AG04449 (cell line): ENCODE results near the gene ARHGEF37.

Experiments
- CTCF ChIA-PET: fragments of 350-600 bp; formaldehyde crosslinking; extraction: SDS; loops from one replicate; lab custom pipeline; 2021; ENCODE audit warnings: antibody characterized with exemption; lab: Yijun Ruan, JAX
- POLR2A ChIA-PET: fragments of 400-600, 350-600 bp; formaldehyde crosslinking; extraction: SDS; loops from one replicate; lab custom pipeline; 2020; ENCODE audit warnings: antibody characterized with exemption, inconsistent platforms; lab: Yijun Ruan, JAX
- DNase-seq: peaks from one replicate; pipeline ENCODE4 v3.0.0-alpha.2; 2010; ENCODE audit warnings: low read depth, low spot score
- H3K4me3 ChIP-seq: 2 replicates; pipeline ENCODE4 v1.5.1; 2011; ENCODE audit warnings: low read depth, mild to moderate bottlenecking, control low read depth, low read length
- CTCF ChIP-seq: IDR thresholded peaks from one replicate; pipeline ENCODE4 v1.5.1; 2011; ENCODE audit warnings: mild to moderate bottlenecking, moderate library complexity, low read length, control low read depth, inconsistent platforms; ENCODE audit not compliant: insufficient read depth; ENCODE audit errors: missing control alignments

Gene ARHGEF37

GRCh38 chr5:149605998-149606724 lies 24.9 kb downstream of the ARHGEF37 start:
- ChIA-PET POLR2A (no interaction called here), CTCF (interaction anchor here (1.0 to 4.3 kb wide), 6 partner anchors 8 to 285 kb away, joined by 3 to 44 read pairs (median 4); no protein-coding TSS in a partner anchor)
- no peak for DNase-seq
- no peak overlapping the region for H3K4me3 ChIP-seq
- no peak for TF ChIP-seq CTCF

GRCh38 chr5:149608936-149609545 lies 27.7 kb downstream of the ARHGEF37 start:
- POLR2A ChIA-PET, result interaction anchor here (0.6 kb wide), 1 partner anchor 147 kb away, joined by 3 read pairs; no protein-coding TSS in a partner anchor
- H3K4me3 ChIP-seq, result no peak overlapping the region
- DNase-seq, result no peak
- no peak for TF ChIP-seq CTCF
- CTCF ChIA-PET, result interaction anchor here (1.0 to 6.1 kb wide), 10 partner anchors 10 to 242 kb away, joined by 3 to 72 read pairs (median 4); no protein-coding TSS in a partner anchor

- POLR2A ChIA-PET, result interaction anchor here (0.6 kb wide), 1 partner anchor 147 kb away, joined by 3 read pairs; no protein-coding TSS in a partner anchor
- TF ChIP-seq CTCF, result no peak
- no peak overlapping the region for H3K4me3 ChIP-seq
- CTCF ChIA-PET, result interaction anchor here (1.0 to 6.1 kb wide), 10 partner anchors 10 to 242 kb away, joined by 3 to 72 read pairs (median 4); no protein-coding TSS in a partner anchor
- no peak for DNase-seq
Measured at GRCh38 chr5:149609640-149610219, 28.4 kb downstream of the ARHGEF37 start.

- ChIA-PET CTCF (interaction anchor here (0.9 to 6.1 kb wide), 6 partner anchors 9 to 242 kb away, joined by 3 to 72 read pairs (median 4); no protein-coding TSS in a partner anchor), POLR2A (interaction anchor here (0.7 kb wide), 1 partner anchor 12 kb away, joined by 3 read pairs; no protein-coding TSS in a partner anchor)
Measured at GRCh38 chr5:149610589-149611255, 29.4 kb downstream of the ARHGEF37 start.

GRCh38 chr5:149611326-149611725 lies 30.0 kb downstream of the ARHGEF37 start:
- no peak overlapping the region for H3K4me3 ChIP-seq
- POLR2A ChIA-PET, result interaction anchor here (0.7 kb wide), 1 partner anchor 11 kb away, joined by 3 read pairs; no protein-coding TSS in a partner anchor
- CTCF ChIA-PET, result interaction anchor here (0.9 to 6.1 kb wide), 5 partner anchors 9 to 241 kb away, joined by 3 to 72 read pairs (median 4); no protein-coding TSS in a partner anchor
- TF ChIP-seq CTCF, result no peak
- no peak for DNase-seq

More at GRCh38 chr5:149610589-149611255, 29.4 kb downstream of the ARHGEF37 start:
- no peak for DNase-seq
- TF ChIP-seq CTCF, result no peak
- no peak overlapping the region for H3K4me3 ChIP-seq
